Measurements from ENCODE around the gene RBL2. TPM values are rescaled to one million over a fixed set of nuclear protein-coding genes. Genes with fewer than 3 reads are reported as not detected.

RBL2 gene
- total RNA-seq, 2 donors from 2014 or later, result 109 to 117 TPM

- no peak overlapping the region for H3K27ac ChIP-seq
- intact Hi-C loops (cut with DNase I), result no loop called here
- H3K9me3 ChIP-seq, result no peaks in the 10 kb centered on the region
- H3K36me3 ChIP-seq, result peaks cover 7 to 31% of the 10 kb centered on the region in 2 donors
- TF ChIP-seq CTCF (IDR thresholded peaks at IDR 0.05), result no peak
- no peak for TF ChIP-seq POLR2AphosphoS5 (IDR thresholded peaks at IDR 0.05)
- no peak for TF ChIP-seq POLR2A (IDR thresholded peaks at IDR 0.05)
- WGBS, result 95% methylated on average over 6 of the region's 6 CpGs
- no peak overlapping the region for H3K4me3 ChIP-seq
- H3K4me1 ChIP-seq (replicated peaks), result no peaks in the 10 kb centered on the region
- H3K27me3 ChIP-seq (replicated peaks; ENCODE audit: insufficient read depth), result no peaks in the 10 kb centered on the region
- no peak for DNase-seq (ENCODE audit: low spot score)
Measured at GRCh38 chr16:53494636-53495035, 60.4 kb downstream of the RBL2 start.

GRCh38 chr16:53495325-53495724 is 61.1 kb downstream of the RBL2 start:
- H3K27me3 ChIP-seq (replicated peaks; ENCODE audit: insufficient read depth), result no peaks in the 10 kb centered on the region
- H3K4me3 ChIP-seq, result no peak overlapping the region
- H3K27ac ChIP-seq, result no peak overlapping the region
- TF ChIP-seq CTCF (IDR thresholded peaks at IDR 0.05) (no peak), POLR2AphosphoS5 (IDR thresholded peaks at IDR 0.05) (no peak), POLR2A (IDR thresholded peaks at IDR 0.05) (no peak)
- H3K9me3 ChIP-seq, result no peaks in the 10 kb centered on the region
- DNase-seq (ENCODE audit: low spot score), result no peak
- 82% methylated on average over 4 of the region's 4 CpGs for WGBS
- H3K36me3 ChIP-seq, result peaks cover 7 to 29% of the 10 kb centered on the region in 2 donors
- no peaks in the 10 kb centered on the region for H3K4me1 ChIP-seq (replicated peaks)
- intact Hi-C loops (cut with DNase I), result no loop called here

GRCh38 chr16:53498984-53499383 is 64.7 kb downstream of the RBL2 start:
- no peaks in the 10 kb centered on the region for H3K9me3 ChIP-seq
- no peaks in the 10 kb centered on the region for H3K27me3 ChIP-seq (replicated peaks; ENCODE audit: insufficient read depth)
- no peak for TF ChIP-seq CTCF (IDR thresholded peaks at IDR 0.05)
- no peak for TF ChIP-seq POLR2AphosphoS5 (IDR thresholded peaks at IDR 0.05)
- TF ChIP-seq POLR2A (IDR thresholded peaks at IDR 0.05), result no peak
- DNase-seq (ENCODE audit: low spot score), result no peak
- no peak overlapping the region for H3K4me3 ChIP-seq
- H3K4me1 ChIP-seq (replicated peaks), result peaks cover 14% of the 10 kb centered on the region
- 88% methylated on average over 4 of the region's 4 CpGs for WGBS
- intact Hi-C loops (cut with DNase I), result no loop called here
- H3K36me3 ChIP-seq, result peaks cover 4 to 15% of the 10 kb centered on the region in 2 donors
- no peak overlapping the region for H3K27ac ChIP-seq

GRCh38 chr16:53501216-53501859 is 67.1 kb downstream of the RBL2 start:
- Histone ChIP-seq H3K27ac (peak overlapping the region in 1 of 2 donors; percentile 96), H3K27me3 (replicated peaks; ENCODE audit: insufficient read depth) (no peaks in the 10 kb centered on the region), H3K9me3 (no peaks in the 10 kb centered on the region), H3K4me3 (peak overlapping the region in 1 of 2 donors; percentile 89), H3K36me3 (peaks cover 4 to 5% of the 10 kb centered on the region in 2 donors), H3K4me1 (replicated peaks) (peaks cover 14% of the 10 kb centered on the region)
- TF ChIP-seq POLR2AphosphoS5 (IDR thresholded peaks at IDR 0.05) (no peak), POLR2A (IDR thresholded peaks at IDR 0.05) (no peak), CTCF (IDR thresholded peaks at IDR 0.05) (no peak)
- WGBS, result 42% methylated on average over 9 of the region's 9 CpGs
- intact Hi-C loops (cut with DNase I), result loop anchor here (5.0 kb wide), 2 partner anchors 64 to 369 kb away; no protein-coding TSS in a partner anchor
- no peak for DNase-seq (ENCODE audit: low spot score)
